ENCODE results near the gene MMEL1.

Gene MMEL1

GRCh38 chr1:2587860-2588571 is 44.8 kb downstream of the MMEL1 start:
- in situ Hi-C loops (cut with HindIII; ENCODE audit: low sequenced_read_pairs), result no loop called here
- TF ChIP-seq CTCF (IDR thresholded peaks at IDR 0.05; ENCODE audit: low read depth, low read length, missing control alignments), result no peak
- H3K4me3 ChIP-seq (ENCODE audit: low read depth, low read length), result peak overlapping the region; percentile 69
- no peak for DNase-seq (ENCODE audit: low read depth)

DNA sequence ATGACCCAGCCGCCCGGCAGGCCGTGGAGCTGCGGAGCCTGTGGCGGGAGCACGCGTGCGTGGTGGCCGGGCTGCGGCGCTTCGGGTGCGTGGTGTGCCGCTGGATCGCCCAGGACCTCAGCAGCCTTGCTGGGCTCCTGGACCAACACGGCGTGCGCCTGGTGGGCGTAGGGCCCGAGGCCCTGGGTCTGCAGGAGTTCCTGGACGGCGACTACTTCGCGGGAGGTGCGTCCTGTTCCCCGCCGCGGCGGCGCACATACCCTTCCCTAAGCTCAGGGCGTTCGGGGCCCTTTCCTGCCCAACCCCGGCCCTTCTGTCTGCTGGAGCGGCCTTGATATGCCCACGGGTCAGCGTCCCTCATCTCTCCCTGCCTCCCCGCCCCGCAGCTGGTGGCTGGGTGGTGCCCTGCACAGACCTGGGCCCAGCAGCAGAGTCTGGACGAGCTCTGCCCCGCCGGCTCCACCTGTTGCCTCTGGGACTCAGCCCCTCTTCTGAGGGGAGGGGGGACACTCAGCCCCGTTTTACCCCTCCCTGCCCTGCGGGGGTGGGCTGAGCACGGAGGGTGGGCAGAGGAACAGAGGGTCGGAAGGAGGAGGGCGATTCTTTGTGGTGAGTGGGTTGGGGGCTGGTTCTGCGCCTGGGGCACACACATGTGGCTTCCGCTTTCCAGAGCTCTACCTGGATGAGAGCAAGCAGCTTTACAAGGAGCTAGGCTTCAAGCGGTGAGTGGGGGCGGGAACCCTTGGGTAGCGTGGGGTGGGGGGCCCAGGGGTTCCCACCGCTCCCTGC is 45.6 kb downstream of the MMEL1 start:
- in situ Hi-C loops (cut with HindIII; ENCODE audit: low sequenced_read_pairs), result no loop called here
- TF ChIP-seq CTCF (IDR thresholded peaks at IDR 0.05; ENCODE audit: low read depth, low read length, missing control alignments), result no peak
- H3K4me3 ChIP-seq (ENCODE audit: low read depth, low read length), result peak overlapping the region; percentile 69
- no peak for DNase-seq (ENCODE audit: low read depth)

DNA sequence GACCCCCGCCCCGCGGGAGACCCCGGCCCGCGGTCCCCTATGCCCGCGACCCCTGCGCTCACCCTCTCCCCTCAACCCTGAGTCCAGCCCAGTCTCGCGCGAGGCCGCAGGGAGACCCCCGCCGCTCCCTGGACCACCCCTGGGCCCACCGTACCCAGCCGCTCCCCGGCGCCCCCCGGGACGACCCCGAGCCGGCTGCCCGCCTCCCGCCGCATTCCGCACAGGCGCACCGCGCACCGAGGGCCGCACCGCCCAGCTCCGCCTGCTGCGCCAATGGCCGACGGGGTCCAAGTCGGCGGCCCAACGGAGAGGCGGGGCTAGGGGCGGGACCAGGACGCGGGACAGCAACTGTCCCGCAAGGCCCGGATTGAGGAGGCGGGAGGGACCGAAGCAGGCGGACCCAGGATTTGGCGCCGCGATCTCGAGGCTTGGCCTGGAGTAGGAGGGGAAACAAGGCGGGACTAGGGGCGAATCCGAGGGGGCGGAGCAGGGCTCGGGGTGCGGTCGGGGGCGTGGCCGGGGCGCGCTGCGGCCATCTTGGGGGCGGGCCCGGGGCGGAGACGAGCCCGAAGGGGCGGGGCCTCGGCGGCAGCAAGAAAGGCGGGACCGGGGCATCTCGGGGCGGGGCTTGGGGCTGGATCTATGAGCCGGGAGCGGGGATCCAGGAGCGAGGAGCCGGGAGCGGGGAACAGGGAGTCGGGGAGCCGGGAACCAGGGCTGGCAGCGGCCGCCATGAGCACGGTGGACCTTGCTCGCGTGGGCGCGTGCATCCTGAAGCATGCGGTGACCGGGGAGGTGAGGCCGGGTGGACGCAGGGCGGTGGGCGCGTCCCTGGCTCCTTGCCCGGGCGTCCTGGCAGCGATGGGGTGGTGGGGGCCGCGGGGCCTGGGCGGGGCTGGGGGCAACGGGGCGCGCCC is 46.4 kb downstream of the MMEL1 start, which contains the start of gene PRXL2B:
Gene PRXL2B, plus strand, starts transcription at position 624 of the 917 bp plus-strand sequence. Its CDS starts 109 bp downstream, at position 733.
- in situ Hi-C loops (cut with HindIII; ENCODE audit: low sequenced_read_pairs), result no loop called here

DNA sequence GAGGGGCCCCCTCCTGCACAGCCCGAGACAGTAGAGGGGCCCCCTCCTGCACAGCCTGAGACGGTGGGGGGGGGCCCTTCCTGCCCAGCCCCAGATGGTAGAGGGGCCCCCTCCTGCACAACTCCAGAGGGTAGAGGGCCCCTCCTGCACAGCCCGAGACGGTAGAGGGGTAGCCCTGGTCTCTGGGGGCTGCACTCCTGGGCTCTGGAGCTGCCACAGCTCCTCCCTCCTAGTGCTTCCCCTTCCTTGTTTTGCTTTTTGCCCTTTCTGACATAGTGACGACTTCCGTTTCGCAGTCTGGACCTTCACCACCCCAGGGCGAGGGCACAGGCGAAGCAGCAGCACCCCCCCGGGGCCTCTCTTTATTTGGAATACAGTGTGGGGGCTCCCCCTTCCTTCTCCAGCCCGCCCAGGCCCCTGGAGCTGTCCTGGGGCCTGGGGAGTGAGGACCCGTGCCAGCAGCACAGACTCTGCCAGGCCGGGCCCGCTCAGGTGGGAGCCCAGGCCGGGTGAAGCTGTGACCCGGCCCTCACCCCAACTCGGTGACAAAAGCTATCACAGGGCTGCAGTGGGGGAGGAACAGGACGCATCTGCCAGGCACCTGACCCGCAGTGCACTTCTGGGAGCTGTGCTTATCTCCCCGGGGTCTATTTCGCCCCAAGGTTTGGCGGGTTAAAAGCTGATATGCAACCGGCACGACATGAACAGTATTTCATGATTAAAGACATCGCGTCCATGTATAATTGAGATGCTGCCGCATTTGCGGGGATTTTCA is 47.3 kb downstream of the MMEL1 start:
- DNase-seq (ENCODE audit: low read depth), result no peak
- peak overlapping the region; percentile 69 for H3K4me3 ChIP-seq (ENCODE audit: low read depth, low read length)
- TF ChIP-seq CTCF (IDR thresholded peaks at IDR 0.05; ENCODE audit: low read depth, low read length, missing control alignments), result no peak
- in situ Hi-C loops (cut with HindIII; ENCODE audit: low sequenced_read_pairs), result no loop called here

More for the DNA sequence above, 46.4 kb downstream of the MMEL1 start, which contains the start of gene PRXL2B:
- H3K4me3 ChIP-seq (ENCODE audit: low read depth, low read length), result peak within 1 kb of the TSS; percentile 69
- DNase-seq (ENCODE audit: low read depth), result peak; percentile 97
- TF ChIP-seq CTCF (IDR thresholded peaks at IDR 0.05; ENCODE audit: low read depth, low read length, missing control alignments), result no peak

DNA sequence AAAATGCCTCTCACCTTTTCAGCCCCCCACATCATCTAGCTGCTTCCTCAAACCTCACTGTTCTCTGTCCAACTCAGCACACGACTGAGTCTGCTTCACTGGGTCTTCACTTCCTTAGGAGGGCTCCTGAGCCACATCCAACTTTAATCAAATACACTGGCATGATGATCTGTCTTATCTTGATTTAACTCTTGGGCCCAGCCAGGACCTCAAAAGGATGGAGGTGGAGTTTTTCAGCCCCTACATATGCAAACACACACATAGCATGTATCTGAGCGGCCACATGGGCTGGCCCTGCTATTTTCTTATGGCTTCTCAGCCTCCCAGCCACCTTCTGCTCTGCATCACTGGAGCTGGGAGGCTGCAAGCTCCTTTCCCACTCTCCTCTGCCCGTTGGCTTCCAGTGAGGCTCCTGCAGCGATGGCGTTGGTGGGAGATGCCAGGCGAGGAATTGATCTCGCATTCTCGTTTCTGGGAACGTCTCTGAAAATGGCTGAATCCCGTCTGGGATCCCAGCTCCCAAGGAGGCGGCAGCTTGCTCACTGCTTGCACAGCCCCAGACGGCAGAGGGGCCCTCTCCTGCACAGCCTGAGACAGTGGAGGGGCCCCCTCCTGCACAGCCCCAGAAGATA is 48.0 kb downstream of the MMEL1 start:
- TF ChIP-seq CTCF (IDR thresholded peaks at IDR 0.05; ENCODE audit: low read depth, low read length, missing control alignments), result no peak
- no peak for DNase-seq (ENCODE audit: low read depth)

More for the DNA sequence above, 48.0 kb downstream of the MMEL1 start:
- in situ Hi-C loops (cut with HindIII; ENCODE audit: low sequenced_read_pairs), result no loop called here
- H3K4me3 ChIP-seq (ENCODE audit: low read depth, low read length), result peak overlapping the region; percentile 69
